ENCODE results near the gene STRA6.

STRA6 gene

DNA sequence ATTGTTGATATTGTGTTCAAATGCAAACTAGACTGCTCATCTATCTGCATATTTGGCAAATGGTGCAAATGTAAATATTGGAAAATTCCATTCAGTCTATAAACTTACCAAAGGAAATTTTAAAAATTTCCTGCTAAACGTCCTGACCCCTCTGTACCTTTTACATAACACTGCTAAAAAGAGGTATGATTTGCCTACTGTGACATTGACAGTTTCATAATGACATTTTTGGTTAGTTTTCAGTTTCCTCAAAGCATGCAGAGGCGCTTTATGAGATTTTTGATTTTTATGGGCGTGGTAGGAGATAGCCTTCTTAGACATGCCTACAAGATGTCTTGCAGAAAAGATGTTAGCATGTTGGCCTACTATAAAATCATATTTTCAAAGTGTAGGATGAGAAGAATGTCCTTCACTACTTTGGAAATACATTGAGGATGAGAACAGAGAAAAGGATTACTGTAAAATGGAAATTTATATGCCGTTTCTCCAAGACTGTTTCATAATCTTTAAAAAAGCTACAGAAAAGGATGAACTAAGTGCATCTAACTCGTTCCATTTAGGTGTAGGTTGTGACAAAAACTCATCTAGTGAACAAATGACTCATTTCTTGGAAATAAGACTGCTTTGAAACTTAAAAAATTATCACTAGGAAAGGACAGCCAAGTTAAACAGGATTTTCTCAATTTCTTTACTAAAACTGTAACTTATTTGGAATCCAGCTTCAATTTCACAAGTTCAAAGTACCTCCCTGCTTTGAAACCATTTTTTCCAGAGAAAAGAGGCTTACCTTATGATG, 43.5 kb downstream of the STRA6 start:
- DNase-seq, result no peak

DNA sequence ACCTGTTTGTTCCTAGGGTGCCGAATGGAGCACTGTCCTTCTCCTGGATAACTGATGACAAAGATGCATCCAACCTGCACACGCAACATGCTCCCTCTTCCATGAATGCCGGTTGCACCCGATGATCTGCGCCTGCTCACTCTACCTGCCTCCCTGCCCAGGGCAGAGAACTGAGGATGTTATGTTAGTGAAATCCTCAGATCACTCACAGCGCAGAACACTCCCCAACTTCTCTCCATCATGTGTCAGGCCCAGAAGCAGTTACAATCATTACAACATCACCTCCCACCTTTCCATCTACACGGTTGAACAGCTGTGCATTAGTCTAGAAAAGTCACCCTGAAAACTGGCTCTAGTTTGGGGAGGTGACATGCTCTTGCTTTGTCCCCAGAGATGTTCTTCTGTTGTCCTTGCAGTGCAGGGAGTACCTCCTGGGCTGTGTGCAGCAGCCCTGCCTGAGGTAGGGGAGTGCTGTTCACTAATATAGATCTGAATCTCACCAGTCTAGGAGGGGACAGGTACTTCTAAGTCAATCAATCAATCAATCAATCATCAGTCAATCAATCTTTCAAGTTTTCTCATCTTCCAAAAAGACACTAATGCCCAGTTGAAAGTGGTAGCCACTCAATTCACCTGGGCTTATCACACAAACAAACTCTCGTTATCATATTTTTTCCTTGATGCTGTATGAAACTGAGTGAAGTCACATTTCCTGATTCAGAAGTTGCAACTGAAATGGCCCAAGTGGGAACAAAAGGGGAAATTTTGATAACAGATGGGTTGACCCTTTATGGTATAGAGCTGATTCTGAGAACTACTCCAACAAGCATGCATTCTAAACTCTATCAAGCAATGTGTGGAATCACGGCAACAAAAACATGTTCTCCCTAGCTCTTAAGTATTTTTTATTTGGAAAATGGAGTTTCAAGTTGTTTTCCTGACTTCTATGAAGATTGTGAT, 44.4 kb downstream of the STRA6 start:
- no peak for DNase-seq

DNA sequence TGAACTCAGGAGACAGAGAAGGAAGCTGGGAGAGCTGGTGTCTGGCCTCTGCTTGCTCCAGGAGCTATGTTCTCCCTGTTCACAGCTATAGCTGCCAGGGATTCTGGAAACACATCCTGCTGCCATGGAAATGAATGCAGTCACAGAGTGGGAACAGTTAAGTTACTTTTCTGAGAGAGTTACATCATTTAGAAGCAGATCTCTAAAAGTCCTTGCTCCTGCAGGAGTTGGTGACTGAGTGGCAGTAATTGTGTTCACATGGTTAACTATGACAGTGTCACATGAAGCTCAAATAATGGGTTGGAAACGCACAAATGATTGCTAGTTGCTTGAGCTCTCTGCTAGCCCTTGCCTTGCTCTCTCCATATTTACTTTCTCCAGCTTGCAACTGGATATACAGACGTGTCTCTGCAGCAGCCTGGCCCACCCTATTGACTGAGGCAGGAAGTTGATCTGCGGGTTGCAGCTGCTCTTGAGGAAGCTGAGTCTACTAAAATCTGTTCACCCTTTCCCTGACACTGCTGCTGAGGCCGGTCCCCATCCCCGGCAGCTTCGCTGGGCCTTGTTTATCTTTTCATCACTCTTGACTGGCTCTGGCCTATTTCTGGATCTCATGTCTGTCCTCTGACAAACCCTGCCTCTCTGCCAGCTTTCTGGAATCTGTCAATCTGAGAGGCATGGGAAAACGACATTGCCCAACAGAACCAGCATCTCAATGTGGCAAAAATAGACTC, 45.7 kb downstream of the STRA6 start:
- DNase-seq, result no peak

DNA sequence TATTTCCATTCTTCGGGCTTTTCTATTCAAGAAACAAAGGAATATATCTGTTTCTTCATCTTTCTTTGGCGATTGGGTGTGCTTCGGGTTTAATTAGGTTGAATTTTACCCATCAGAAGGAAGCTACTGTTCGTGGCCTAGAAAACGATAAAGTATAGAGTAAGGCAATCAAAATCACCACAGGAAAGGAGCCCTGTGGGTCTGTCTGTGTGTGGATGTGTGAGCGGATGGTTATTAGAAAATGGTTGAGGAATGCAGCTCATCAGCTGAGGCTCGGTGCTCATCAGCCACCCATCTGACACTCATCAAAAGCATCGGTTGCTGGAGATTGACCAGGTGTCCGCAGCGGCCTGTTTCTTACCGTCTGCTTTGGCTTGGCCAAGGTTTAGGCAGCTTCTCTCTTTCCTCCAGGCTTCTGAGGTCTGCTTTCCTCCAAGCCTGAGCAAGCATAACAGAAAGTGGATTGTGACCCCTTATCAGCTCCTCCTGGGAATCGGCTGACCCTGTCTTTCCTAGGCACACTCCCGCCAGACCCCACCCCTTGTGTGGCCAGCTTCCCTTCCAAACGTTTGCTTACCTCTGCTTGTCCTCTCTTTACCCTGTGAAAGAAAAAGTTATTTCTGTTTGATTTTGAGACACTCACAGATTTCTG, 46.7 kb downstream of the STRA6 start:
- no peak for DNase-seq

DNA sequence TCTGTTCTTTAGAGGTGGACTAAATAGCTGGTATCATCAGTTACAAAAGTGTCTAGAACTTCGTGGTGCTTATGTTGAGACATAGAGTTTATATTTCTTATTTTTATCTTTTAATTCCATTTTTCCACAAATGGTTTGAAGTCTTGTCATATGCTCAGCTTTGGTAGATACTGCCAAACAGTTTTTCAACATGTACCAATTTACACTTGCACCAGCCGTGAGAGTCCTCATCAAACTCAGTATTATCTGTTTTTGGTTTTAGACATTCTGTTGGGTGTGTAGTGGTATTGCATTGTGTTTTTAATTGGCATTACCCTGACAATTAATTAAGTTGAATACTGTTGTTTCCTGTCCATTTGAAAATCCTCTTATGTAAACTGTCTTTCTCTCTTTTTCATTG, 55.5 kb downstream of the STRA6 start:
- DNase-seq, result no peak

DNA sequence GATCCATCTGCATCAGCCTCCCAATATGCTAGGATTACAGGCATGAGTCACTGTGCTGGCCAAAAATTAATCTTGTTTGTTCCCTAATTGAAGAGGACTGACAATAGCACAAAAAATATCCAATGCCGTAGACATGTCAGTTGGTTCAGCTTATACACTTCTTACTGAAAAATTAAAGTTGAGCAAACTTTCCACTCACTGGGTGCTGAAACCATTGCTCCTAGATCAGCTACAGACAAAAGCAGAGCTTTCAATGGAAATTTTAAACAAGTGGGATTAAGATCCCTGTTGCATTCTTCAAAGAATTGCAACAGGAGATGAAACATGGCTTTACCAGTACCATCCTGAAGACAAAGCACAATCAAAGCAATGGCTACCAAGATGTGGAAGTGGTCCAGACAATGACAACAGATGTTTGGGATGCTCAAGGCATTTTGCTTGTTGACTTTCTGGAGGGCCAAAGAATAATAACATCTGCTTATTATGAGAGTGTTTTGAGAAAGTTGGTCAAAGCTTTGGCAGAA, 56.2 kb downstream of the STRA6 start:
- DNase-seq, result no peak

DNA sequence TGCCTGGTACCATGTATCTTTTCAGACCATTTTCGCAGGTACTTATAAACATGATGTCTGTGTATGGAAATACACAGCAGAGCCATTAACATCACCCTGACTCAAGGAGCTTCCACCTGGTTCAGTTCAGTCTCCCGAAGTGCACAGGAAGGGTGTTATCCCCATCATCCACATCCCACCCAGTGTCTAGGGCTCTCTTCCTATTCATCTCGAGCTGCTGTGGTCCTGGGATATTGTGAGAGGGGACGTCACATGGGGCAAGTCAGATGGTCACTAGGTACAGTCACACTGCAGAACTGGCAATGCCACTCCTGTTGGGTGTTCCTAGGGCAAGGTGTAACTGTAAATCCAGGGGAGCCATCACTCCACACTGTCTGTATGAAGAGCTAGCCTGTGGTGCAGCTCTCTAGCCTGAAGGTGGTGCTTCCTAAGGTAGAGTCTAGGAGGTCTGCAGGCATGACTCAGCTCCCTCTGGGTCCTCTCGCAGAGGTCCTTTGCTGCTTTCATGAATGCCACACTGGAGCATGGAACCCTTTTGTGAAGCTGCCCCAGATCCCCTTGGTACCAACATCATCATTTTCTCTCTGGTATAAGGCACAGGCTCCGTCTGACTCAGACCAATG, 58.3 kb downstream of the STRA6 start:
- DNase-seq, result no peak

DNA sequence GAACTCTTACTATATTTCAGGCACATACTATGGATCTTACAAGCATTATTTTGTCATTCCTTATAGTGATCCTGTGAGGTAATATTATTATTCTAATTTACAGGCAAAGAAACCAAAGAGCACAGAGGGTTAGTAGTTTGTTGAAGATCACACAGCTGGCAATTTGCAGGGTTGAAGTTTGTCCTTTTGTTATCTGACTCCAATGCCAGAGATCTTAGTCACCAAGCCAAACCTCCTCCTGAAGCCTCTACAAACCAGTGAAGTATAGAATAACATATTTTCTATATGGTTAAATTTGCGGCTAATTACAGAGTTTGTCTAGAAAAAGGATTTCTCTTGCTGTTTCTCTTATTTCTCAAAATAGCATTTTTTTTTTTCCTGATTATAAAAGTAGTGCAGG, 61.0 kb downstream of the STRA6 start:
- DNase-seq, result no peak

DNA sequence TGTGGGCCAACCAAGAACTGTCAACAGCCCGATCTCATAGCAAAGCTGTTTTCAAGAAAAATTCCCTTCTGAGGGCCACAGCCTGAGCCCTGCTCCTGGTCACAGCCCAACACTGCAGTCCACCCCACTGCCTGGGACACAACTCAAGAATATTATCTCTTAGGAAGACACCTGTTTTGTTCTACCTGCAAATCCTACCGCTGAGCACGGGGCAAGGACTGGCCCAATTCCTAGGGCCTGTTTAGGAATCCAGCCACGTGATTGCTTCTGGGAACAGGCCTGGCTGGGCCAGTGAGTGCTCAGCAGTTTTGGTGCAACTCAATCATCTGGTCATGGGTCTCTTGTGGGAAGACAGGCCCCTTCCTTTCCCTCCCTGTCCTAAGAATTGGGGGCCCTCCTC, 63.9 kb downstream of the STRA6 start:
- no peak for DNase-seq

DNA sequence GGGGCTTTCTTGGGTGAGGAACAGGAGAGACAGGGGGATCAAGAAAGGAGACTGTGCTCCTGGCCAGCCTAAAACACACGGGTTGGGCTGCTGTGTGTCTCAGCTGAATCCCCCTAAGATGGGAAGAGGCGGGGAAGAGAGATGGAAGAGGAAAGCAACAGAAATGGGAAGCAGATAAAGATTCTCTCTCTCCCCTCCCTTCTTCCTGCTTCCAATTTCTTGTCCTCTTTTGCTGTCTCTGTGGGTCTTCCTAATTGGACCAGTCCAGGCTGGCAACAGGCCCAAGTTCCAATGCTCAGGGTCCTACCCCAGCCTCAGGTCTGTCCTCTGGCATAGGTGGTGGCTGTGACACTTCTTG, 65.1 kb downstream of the STRA6 start:
- DNase-seq, result no peak

DNA sequence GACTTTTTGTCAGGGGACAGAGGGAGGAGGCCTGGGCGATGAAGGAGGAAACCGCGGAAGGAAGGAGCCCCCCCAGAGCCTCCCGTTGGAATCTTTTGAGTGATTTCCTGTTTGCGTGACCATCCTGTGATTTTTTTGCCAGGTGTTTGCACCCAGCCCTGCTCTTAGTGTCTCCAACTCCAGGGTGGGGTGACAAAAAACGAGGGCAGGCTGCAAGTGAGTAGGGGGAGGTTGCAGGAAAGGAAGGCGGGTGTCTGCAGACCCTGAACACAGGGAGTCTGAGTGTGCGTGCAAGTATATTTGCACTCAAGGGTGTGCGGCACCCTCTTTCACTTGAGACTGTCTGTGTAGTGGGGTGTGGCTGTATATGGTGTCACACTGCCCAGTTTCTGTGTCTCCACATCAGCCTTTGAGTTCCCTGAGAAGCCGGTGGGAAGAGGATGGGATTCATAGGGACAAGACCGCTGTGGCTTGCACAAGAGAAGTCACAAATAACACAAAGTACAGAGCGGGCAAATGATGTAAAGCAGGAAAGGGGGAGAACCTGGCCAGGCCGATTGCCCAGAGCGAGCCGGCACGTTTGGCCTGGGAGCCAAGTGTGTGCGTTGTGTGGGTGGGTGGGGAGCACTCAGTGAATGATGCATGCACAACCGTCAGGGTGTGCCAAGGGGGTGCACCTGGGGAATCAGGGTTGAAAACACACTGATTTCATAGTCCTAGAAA, 65.6 kb downstream of the STRA6 start:
- no peak for DNase-seq

DNA sequence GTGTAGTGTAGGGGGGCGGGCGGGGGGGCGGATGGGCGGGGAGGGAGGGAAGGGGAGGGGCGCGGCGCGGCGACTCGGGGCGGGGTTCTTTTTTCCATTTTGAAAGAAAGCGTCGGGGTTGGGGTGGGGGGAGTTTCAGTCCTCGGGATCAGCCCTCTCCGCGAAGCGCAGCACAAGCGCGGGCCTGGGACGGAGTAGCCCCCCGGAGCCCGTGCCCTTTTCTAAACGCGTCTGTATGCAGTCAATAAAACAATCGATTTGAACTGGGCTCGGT, 66.1 kb downstream of the STRA6 start:
- DNase-seq, result no peak

DNA sequence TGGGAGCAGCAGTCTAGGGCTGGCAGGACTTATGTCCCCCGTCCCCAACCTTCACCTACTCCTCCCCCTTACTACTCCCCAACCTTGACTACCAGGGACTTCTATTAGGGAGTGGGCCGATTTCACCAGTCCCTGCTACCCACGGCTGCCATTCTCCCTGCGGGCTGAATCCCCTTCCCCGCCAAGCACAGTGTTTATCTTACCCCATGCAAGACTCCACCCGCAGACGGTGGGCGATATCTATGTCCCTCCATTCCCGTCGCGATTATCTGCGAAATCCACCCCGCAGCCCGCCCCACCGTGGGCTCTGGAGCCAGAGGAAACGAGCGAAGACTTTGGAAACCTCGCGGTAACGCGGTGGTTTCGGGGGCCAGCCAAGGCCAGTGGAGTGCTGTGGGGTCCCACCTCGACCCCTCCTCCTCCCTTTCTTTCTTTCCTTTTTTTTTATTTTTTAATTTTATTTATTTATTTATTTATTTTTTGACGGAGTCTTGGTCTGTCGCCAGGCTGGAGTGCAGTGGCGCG, 67.5 kb downstream of the STRA6 start:
- DNase-seq, result no peak

DNA sequence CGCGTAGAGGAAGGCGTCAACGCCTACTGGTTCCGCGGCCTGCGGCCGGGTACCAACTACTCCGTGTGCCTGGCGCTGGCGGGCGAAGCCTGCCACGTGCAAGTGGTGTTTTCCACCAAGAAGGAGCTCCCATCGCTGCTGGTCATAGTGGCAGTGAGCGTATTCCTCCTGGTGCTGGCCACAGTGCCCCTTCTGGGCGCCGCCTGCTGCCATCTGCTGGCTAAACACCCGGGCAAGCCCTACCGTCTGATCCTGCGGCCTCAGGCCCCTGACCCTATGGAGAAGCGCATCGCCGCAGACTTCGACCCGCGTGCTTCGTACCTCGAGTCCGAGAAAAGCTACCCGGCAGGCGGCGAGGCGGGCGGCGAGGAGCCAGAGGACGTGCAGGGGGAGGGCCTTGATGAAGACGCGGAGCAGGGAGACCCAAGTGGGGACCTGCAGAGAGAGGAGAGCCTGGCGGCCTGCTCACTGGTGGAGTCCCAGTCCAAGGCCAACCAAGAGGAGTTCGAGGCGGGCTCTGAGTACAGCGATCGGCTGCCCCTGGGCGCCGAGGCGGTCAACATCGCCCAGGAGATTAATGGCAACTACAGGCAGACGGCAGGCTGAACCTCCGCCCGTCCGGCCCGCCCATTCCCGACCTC, 68.1 kb downstream of the STRA6 start:
- DNase-seq, result no peak

DNA sequence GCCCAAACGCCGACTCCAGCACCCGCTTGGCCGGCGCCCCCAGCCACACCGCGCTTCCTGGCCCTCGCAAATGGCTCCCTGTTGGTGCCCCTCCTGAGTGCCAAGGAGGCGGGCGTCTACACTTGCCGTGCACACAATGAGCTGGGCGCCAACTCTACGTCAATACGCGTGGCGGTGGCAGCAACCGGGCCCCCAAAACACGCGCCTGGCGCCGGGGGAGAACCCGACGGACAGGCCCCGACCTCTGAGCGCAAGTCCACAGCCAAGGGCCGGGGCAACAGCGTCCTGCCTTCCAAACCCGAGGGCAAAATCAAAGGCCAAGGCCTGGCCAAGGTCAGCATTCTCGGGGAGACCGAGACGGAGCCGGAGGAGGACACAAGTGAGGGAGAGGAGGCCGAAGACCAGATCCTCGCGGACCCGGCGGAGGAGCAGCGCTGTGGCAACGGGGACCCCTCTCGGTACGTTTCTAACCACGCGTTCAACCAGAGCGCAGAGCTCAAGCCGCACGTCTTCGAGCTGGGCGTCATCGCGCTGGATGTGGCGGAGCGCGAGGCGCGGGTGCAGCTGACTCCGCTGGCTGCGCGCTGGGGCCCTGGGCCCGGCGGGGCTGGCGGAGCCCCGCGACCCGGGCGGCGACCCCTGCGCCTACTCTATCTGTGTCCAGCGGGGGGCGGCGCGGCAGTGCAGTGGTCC, 68.7 kb downstream of the STRA6 start:
- no peak for DNase-seq

DNA sequence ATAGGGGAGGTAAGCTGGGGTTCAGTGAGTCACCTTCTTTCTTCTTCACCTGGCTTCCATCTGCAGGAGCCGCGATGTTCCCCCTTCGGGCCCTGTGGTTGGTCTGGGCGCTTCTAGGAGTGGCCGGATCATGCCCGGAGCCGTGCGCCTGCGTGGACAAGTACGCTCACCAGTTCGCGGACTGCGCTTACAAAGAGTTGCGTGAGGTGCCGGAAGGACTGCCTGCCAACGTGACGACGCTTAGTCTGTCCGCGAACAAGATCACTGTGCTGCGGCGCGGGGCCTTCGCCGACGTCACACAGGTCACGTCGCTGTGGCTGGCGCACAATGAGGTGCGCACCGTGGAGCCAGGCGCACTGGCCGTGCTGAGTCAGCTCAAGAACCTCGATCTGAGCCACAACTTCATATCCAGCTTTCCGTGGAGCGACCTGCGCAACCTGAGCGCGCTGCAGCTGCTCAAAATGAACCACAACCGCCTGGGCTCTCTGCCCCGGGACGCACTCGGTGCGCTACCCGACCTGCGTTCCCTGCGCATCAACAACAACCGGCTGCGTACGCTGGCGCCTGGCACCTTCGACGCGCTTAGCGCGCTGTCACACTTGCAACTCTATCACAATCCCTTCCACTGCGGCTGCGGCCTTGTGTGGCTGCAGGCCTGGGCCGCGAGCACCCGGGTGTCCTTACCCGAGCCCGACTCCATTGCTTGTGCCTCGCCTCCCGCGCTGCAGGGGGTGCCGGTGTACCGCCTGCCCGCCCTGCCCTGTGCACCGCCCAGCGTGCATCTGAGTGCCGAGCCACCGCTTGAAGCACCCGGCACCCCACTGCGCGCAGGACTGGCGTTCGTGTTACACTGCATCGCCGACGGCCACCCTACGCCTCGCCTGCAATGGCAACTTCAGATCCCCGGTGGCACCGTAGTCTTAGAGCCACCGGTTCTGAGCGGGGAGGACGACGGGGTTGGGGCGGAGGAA, 69.6 kb downstream of the STRA6 start:
- DNase-seq, result no peak

DNA sequence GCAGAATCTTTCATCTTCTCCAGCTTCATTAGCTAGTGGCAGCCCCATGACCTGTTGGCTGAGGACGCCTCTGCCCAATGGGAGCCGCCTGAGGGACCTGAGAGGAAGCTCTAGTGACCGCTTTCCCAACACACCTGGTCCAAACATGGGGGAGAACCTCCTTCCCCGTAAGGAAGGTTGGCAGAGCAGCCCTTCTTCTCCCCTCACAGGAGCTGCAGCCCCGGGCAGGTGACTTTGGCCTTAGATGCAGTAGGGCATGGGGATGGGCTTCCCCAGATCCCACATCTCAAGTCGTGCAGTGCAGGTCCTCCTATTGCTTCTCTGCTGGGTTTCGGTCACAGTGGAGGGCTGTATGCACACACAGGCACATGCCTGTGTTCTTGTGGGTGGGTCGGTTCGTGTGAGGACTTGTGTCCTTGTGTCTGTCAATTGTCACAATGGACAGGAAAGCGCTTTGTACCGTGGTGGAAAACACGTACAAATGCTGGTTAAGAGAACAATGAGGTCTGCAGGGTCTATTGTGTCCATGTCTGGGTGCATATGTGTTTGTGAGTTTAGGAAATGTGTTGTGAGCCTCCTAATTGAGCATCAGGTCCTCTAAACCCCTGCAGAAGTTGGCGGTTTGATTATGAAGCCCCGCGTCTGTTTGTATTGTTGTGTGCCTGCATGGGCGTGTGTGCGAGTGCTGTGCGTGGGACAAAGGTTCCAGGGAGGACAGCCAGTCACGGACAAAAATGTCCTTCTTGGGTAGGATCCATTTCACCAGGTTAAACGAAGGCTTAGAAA, 70.8 kb downstream of the STRA6 start:
- no peak for DNase-seq
